A673 (cell line): Measurements from ENCODE around the gene RAB17. TPM values are rescaled to one million over a fixed set of nuclear protein-coding genes. Genes with fewer than 3 reads are reported as not detected.

Source experiments
- BruUV-seq: library from RNA; stranded (reverse); fragments of 400-500 nt; replicated peaks from 2 replicates; lab custom pipeline; 2021; lab: Mats Ljungman, UMichigan
- CTCF ChIA-PET: fragments of 300-600 bp; sonication (Branson Sonifier 250); formaldehyde crosslinking; loops from one replicate; lab custom pipeline; 2022; ENCODE audit warnings: antibody characterized with exemption; lab: Charles Lee
- POLR2A ChIA-PET: fragments of 300-600 bp; sonication (Branson Sonifier 250); formaldehyde crosslinking; loops from one replicate; lab custom pipeline; 2022; ENCODE audit warnings: antibody characterized with exemption; ENCODE audit not compliant: low non-redundant PET; lab: Charles Lee
- DNase-seq: peaks from one replicate; pipeline ENCODE4 v3.0.0-alpha.2; 2015; ENCODE audit warnings: low spot score
- H3K27ac ChIP-seq: fragments of 200-600 bp; sonication (generic); 2 replicates; pipeline ENCODE4 v1.5.1; 2016; ENCODE audit warnings: mixed run types, low read depth, mild to moderate bottlenecking, mixed read lengths, antibody characterized with exemption, low read length; ENCODE audit not compliant: poor library complexity, severe bottlenecking
- H3K27me3 ChIP-seq: fragments of 200-600 bp; sonication (generic); replicated peaks from 2 replicates; pipeline ENCODE4 v1.6.1; 2017; ENCODE audit warnings: mixed run types, low read depth, mild to moderate bottlenecking, mixed read lengths, antibody characterized with exemption, low read length; ENCODE audit not compliant: insufficient read depth, poor library complexity
- H3K36me3 ChIP-seq: fragments of 200-600 bp; sonication (generic); 2 replicates; pipeline ENCODE4 v1.6.1; 2016; ENCODE audit warnings: mixed run types, mild to moderate bottlenecking, mixed read lengths, antibody characterized with exemption, low read length; ENCODE audit not compliant: insufficient read depth, poor library complexity, severe bottlenecking
- H3K4me1 ChIP-seq: fragments of 200-600 bp; sonication (generic); 2 replicates; pipeline ENCODE4 v1.6.1; 2017; ENCODE audit warnings: mixed run types, mild to moderate bottlenecking, mixed read lengths, antibody characterized with exemption, low read length; ENCODE audit not compliant: insufficient read depth, poor library complexity, severe bottlenecking
- H3K4me3 ChIP-seq: fragments of 200-600 bp; sonication (generic); 2 replicates; pipeline ENCODE4 v1.5.1; 2016; ENCODE audit warnings: low read depth, mixed run types, mild to moderate bottlenecking, mixed read lengths, low read length; ENCODE audit not compliant: poor library complexity, severe bottlenecking
- H3K9me3 ChIP-seq: fragments of 200-600 bp; sonication (generic); 2 replicates; pipeline ENCODE4 v1.6.1; 2016; ENCODE audit warnings: mixed run types, low read depth, mild to moderate bottlenecking, mixed read lengths, antibody characterized with exemption, low read length; ENCODE audit not compliant: poor library complexity, severe bottlenecking
- EZH2 ChIP-seq: fragments of 200-600 bp; sonication (generic); IDR thresholded peaks from 2 replicates; pipeline ENCODE4 v1.6.1; 2017; ENCODE audit warnings: borderline replicate concordance, low read depth, mild to moderate bottlenecking, mixed read lengths, antibody characterized with exemption, low read length; ENCODE audit not compliant: poor library complexity, severe bottlenecking
- intact Hi-C: fragments of 100-400 bp; cut with micrococcal nuclease; formaldehyde crosslinking; loops from one replicate; pipeline ENCODE4 v1.10.0; 2022; ENCODE audit not compliant: unreplicated experiment
- total RNA-seq: library from RNA; stranded (reverse); gene quantifications from 2 replicates; pipeline ENCODE4 v1.2.3, GENCODE V29; 2021
- TF ChIP-seq, protein P1 (sequence below): fragments of 300-800, 200-600 bp; sonication (generic); conservative IDR thresholded peaks from 2 replicates; pipeline ENCODE4 v1.5.1; 2017; ENCODE audit warnings: low read depth, mild to moderate bottlenecking, antibody characterized with exemption, low read length, moderate library complexity, mixed read lengths

RAB17 gene
- total RNA-seq, 1 experiment from 2014 or later, result 0.62 TPM

DNA sequence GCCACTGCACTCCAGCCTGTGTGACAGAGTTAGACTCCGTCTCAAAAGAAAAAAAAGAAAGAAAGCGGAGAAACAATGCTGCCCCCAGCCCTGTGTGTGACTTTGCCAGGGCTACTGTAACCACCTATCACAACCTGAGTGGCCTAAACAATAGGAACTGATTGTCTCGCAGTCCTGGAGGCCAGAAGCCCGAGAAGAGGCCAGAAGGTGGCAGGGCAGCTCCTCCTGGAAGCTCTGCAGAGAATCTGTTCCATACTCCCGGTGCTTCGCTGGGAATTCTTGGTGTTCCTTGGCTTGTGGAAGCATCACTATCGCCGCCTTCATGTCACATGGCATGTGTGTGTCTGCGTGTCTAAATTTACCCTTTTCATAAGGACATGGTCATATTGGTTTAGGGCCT, 14.4 kb upstream of the RAB17 start:
- no peak for TF ChIP-seq EZH2
- TF ChIP-seq, protein P1, sequence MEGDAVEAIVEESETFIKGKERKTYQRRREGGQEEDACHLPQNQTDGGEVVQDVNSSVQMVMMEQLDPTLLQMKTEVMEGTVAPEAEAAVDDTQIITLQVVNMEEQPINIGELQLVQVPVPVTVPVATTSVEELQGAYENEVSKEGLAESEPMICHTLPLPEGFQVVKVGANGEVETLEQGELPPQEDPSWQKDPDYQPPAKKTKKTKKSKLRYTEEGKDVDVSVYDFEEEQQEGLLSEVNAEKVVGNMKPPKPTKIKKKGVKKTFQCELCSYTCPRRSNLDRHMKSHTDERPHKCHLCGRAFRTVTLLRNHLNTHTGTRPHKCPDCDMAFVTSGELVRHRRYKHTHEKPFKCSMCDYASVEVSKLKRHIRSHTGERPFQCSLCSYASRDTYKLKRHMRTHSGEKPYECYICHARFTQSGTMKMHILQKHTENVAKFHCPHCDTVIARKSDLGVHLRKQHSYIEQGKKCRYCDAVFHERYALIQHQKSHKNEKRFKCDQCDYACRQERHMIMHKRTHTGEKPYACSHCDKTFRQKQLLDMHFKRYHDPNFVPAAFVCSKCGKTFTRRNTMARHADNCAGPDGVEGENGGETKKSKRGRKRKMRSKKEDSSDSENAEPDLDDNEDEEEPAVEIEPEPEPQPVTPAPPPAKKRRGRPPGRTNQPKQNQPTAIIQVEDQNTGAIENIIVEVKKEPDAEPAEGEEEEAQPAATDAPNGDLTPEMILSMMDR, result peak; percentile 31
- DNase-seq, result no peak
- H3K36me3 ChIP-seq, result no peaks in the 10 kb centered on the region
- peaks cover 19% of the 10 kb centered on the region for H3K4me1 ChIP-seq
- BruUV-seq, result no TSS peak
- no peaks in the 10 kb centered on the region for H3K9me3 ChIP-seq
- intact Hi-C loops, result no loop called here
- CTCF ChIA-PET, result no interaction called here
- no peaks in the 10 kb centered on the region for H3K27me3 ChIP-seq
- no peak overlapping the region for H3K4me3 ChIP-seq
- H3K27ac ChIP-seq, result no peak overlapping the region
- POLR2A ChIA-PET, result no interaction called here

DNA sequence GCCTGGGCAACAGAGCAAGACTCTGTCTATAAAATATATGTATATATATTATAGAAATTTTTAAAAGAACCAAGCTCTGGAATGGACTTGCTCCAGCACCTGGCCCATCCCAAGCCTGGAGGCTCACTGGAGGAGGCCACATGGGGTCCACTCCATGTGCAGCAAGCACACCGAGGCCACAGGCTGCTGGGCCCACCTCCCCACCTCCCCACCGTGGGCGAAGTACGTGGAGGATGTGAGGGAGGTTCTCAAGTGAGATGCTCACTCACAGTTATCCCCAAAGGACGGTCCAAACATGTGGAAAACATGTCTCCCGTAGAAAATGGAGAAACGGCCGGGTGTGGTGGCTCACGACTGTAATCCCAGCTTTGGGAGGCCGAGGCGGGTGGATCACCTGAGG, 13.9 kb upstream of the RAB17 start:
- intact Hi-C loops, result no loop called here
- H3K27me3 ChIP-seq, result no peaks in the 10 kb centered on the region
- peaks cover 22% of the 10 kb centered on the region for H3K4me1 ChIP-seq
- no peak for DNase-seq
- POLR2A ChIA-PET, result no interaction called here
- CTCF ChIA-PET, result interaction anchor here (0.6 kb wide), 1 partner anchor 111 kb away, joined by 3 read pairs; no protein-coding TSS in a partner anchor
- no peak overlapping the region for H3K27ac ChIP-seq
- no peaks in the 10 kb centered on the region for H3K9me3 ChIP-seq
- TF ChIP-seq EZH2, result no peak
- TF ChIP-seq, protein P1, result no peak
- H3K4me3 ChIP-seq, result no peak overlapping the region
- BruUV-seq, result no TSS peak
- H3K36me3 ChIP-seq, result no peaks in the 10 kb centered on the region

DNA sequence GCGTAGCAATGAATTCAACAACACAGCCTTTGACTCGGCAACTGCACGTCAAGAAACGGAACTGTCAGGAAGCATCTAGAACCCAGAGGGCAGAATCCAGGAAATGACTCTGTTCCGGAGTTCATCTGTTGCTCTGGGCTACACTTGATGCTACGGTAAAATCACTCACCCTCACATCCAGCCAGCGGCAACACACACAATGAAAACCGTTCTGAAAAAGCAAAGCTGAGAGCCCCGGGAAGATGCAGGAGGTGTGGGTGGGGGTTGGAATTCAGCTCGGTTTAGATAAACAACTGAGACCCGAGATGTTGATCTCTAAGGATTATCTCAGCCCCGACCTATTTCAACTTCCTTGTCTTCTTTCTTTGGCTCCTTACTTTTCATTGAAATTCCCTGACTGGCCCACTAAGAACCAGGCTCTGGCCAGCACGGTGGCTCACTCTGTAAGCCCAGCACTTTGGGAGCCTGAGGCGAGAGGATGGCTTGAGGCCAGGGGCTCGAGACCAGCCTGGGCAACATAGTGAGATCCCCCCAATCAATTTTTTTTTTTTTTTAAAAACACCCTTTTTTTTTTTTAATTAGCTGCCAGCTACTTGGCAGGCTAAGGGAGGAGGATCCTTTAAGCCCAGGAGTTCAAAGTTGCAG, 13.3 kb upstream of the RAB17 start:
- intact Hi-C loops, result no loop called here
- Histone ChIP-seq H3K36me3 (no peaks in the 10 kb centered on the region), H3K4me1 (peaks cover 22% of the 10 kb centered on the region), H3K27me3 (no peaks in the 10 kb centered on the region), H3K9me3 (no peaks in the 10 kb centered on the region), H3K27ac (peak overlapping the region; percentile 50), H3K4me3 (no peak overlapping the region)
- ChIA-PET CTCF (interaction anchor here (0.6 kb wide), 2 partner anchors 111 to 413 kb away, joined by 3 read pairs; no protein-coding TSS in a partner anchor), POLR2A (no interaction called here)
- DNase-seq, result peak; percentile 66
- no peak for TF ChIP-seq EZH2
- TF ChIP-seq, protein P1, result no peak
- BruUV-seq, result no TSS peak
